ENCODE measurements around the gene CORO6. TPM values are rescaled to one million over a fixed set of nuclear protein-coding genes. Genes with fewer than 3 reads are reported as not detected.

CORO6 gene
- total and polyA plus RNA-seq, 2 experiments from 2014 or later, result 2.6 to 5.2 TPM

DNA sequence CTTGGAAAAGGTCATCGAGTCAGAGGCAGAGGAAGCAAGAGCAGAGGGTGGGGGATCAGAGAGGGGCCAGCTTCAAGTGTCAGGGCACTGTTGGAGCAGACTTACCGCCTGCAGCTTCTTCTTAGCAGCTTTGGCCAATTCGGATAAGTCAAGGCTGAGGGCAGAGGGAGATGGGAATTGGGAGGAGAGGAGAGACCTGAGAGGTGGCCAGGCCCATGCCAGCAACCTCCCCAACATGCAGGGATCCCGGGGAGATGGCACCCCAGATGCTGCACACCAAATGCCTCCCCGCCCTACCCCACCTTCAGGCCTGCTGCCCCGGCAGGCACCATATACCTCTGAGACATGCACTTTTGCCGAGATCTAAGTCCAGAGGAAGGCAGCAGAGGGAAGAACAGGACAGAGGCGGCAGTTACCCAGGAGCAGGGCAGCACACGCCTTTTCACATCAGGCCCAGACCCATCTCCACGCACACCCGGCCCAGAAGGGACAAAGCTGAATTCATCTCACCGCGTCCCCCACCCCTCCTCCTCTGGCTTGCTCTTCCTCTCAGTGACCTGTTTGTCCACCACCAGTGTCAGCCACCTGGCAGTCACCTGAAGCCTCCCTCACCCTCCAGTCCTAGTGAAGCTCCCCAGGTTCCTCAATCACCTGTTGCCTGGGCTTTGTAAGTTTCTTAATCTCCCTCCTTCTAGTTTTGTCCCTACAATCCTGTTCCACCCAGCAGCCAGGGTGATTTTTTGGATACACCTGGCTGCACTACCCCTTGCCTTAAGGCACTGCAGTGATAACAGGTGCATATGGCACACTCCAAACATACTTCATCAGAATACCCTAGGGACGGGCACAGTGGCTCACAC is 43.9 kb downstream of the CORO6 start:
- H3K36me3 Mint-ChIP-seq (ENCODE audit: low read depth), result peaks cover 37% of the 10 kb centered on the region
- TF ChIP-seq EZH2phosphoT487 (IDR thresholded peaks at IDR 0.05; ENCODE audit: unreplicated experiment) (no peak), EZH2 (IDR thresholded peaks at IDR 0.05; ENCODE audit: low read depth, unreplicated experiment) (no peak), POLR2AphosphoS5 (IDR thresholded peaks at IDR 0.05; ENCODE audit: low read depth) (no peak), JUNB (IDR thresholded peaks at IDR 0.05; ENCODE audit: unreplicated experiment) (no peak), ZNF331 (CRISPR knock-in tag; IDR thresholded peaks at IDR 0.05; ENCODE audit: low read depth) (no peak), STAT1 (IDR thresholded peaks at IDR 0.05; ENCODE audit: unreplicated experiment) (no peak), CTCF (conservative IDR thresholded peaks at IDR 0.05; ENCODE audit: low read depth in 2 of 2) (no peak), ETS1 (IDR thresholded peaks at IDR 0.05) (no peak), CREB1 (CRISPR knock-in tag; IDR thresholded peaks at IDR 0.05; ENCODE audit: low read depth) (no peak), ZNF114 (CRISPR knock-in tag; IDR thresholded peaks at IDR 0.05) (no peak), NANOG (IDR thresholded peaks at IDR 0.05; ENCODE audit: borderline replicate concordance) (no peak)
- TF ChIP-seq, protein P1, sequence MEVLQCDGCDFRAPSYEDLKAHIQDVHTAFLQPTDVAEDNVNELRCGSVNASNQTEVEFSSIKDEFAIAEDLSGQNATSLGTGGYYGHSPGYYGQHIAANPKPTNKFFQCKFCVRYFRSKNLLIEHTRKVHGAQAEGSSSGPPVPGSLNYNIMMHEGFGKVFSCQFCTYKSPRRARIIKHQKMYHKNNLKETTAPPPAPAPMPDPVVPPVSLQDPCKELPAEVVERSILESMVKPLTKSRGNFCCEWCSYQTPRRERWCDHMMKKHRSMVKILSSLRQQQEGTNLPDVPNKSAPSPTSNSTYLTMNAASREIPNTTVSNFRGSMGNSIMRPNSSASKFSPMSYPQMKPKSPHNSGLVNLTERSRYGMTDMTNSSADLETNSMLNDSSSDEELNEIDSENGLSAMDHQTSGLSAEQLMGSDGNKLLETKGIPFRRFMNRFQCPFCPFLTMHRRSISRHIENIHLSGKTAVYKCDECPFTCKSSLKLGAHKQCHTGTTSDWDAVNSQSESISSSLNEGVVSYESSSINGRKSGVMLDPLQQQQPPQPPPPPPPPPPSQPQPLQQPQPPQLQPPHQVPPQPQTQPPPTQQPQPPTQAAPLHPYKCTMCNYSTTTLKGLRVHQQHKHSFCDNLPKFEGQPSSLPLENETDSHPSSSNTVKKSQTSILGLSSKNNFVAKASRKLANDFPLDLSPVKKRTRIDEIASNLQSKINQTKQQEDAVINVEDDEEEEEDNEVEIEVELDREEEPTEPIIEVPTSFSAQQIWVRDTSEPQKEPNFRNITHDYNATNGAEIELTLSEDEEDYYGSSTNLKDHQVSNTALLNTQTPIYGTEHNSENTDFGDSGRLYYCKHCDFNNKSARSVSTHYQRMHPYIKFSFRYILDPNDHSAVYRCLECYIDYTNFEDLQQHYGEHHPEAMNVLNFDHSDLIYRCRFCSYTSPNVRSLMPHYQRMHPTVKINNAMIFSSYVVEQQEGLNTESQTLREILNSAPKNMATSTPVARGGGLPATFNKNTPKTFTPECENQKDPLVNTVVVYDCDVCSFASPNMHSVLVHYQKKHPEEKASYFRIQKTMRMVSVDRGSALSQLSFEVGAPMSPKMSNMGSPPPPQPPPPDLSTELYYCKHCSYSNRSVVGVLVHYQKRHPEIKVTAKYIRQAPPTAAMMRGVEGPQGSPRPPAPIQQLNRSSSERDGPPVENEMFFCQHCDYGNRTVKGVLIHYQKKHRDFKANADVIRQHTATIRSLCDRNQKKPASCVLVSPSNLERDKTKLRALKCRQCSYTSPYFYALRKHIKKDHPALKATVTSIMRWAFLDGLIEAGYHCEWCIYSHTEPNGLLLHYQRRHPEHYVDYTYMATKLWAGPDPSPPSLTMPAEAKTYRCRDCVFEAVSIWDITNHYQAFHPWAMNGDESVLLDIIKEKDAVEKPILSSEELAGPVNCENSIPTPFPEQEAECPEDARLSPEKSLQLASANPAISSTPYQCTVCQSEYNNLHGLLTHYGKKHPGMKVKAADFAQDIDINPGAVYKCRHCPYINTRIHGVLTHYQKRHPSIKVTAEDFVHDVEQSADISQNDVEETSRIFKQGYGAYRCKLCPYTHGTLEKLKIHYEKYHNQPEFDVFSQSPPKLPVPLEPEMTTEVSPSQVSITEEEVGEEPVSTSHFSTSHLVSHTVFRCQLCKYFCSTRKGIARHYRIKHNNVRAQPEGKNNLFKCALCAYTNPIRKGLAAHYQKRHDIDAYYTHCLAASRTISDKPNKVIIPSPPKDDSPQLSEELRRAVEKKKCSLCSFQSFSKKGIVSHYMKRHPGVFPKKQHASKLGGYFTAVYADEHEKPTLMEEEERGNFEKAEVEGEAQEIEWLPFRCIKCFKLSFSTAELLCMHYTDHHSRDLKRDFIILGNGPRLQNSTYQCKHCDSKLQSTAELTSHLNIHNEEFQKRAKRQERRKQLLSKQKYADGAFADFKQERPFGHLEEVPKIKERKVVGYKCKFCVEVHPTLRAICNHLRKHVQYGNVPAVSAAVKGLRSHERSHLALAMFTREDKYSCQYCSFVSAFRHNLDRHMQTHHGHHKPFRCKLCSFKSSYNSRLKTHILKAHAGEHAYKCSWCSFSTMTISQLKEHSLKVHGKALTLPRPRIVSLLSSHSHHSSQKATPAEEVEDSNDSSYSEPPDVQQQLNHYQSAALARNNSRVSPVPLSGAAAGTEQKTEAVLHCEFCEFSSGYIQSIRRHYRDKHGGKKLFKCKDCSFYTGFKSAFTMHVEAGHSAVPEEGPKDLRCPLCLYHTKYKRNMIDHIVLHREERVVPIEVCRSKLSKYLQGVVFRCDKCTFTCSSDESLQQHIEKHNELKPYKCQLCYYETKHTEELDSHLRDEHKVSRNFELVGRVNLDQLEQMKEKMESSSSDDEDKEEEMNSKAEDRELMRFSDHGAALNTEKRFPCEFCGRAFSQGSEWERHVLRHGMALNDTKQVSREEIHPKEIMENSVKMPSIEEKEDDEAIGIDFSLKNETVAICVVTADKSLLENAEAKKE (CRISPR knock-in tag; IDR thresholded peaks at IDR 0.05), result no peak
- TF ChIP-seq, protein P2, sequence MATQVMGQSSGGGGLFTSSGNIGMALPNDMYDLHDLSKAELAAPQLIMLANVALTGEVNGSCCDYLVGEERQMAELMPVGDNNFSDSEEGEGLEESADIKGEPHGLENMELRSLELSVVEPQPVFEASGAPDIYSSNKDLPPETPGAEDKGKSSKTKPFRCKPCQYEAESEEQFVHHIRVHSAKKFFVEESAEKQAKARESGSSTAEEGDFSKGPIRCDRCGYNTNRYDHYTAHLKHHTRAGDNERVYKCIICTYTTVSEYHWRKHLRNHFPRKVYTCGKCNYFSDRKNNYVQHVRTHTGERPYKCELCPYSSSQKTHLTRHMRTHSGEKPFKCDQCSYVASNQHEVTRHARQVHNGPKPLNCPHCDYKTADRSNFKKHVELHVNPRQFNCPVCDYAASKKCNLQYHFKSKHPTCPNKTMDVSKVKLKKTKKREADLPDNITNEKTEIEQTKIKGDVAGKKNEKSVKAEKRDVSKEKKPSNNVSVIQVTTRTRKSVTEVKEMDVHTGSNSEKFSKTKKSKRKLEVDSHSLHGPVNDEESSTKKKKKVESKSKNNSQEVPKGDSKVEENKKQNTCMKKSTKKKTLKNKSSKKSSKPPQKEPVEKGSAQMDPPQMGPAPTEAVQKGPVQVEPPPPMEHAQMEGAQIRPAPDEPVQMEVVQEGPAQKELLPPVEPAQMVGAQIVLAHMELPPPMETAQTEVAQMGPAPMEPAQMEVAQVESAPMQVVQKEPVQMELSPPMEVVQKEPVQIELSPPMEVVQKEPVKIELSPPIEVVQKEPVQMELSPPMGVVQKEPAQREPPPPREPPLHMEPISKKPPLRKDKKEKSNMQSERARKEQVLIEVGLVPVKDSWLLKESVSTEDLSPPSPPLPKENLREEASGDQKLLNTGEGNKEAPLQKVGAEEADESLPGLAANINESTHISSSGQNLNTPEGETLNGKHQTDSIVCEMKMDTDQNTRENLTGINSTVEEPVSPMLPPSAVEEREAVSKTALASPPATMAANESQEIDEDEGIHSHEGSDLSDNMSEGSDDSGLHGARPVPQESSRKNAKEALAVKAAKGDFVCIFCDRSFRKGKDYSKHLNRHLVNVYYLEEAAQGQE (IDR thresholded peaks at IDR 0.05; ENCODE audit: unreplicated experiment), result no peak

More for the DNA sequence above, 43.9 kb downstream of the CORO6 start:
- no peaks in the 10 kb centered on the region for H3K27me3 ChIP-seq (ENCODE audit: insufficient read depth)
- 0 out of 2 replicates have a peak, but pooled peaks cover 9% of the 10 kb centered on the region for H3F3A ChIP-seq (replicated peaks; ENCODE audit: low read depth)
- Mint-ChIP-seq H3K9me3 (no peaks in the 10 kb centered on the region), H3K27me3 (ENCODE audit: insufficient read depth, low read depth, poor library complexity) (peaks cover 6% of the 10 kb centered on the region), H3K4me3 (no peak overlapping the region; the same call in 2 of the 3 replicates), H3K4me1 (peaks cover 9% of the 10 kb centered on the region; the same call in 2 of the 3 replicates), H3K27ac (no peak overlapping the region)
- H3K4me1 ChIP-seq (ENCODE audit: insufficient read depth), result peaks cover 6% of the 10 kb centered on the region; the same call in 1 of the 2 replicates
- no peak overlapping the region for H2AFZ ChIP-seq
- DNase-seq (ENCODE audit: low spot score) (no peak), ATAC-seq (no peak)
- no peaks in the 10 kb centered on the region for H3K79me2 ChIP-seq (replicated peaks; ENCODE audit: insufficient read depth)
- peaks cover 4% of the 10 kb centered on the region; the same call in 1 of the 2 replicates for H4K20me1 ChIP-seq (replicated peaks; ENCODE audit: insufficient read depth)
- H3K4me2 ChIP-seq, result no peak overlapping the region
- no peak overlapping the region for H3K27ac ChIP-seq (ENCODE audit: low read depth)
- no peaks in the 10 kb centered on the region; the same call in 1 of the 2 replicates for H3K36me3 ChIP-seq (ENCODE audit: insufficient read depth)
- no peak overlapping the region for H3K4me3 ChIP-seq
- H3K9me2 ChIP-seq (ENCODE audit: insufficient read depth), result no peaks in the 10 kb centered on the region
